Pons (tissue), 1 donor: ENCODE measurements around the gene CHRM4.

Experiments
- DNase-seq: peaks from one replicate; pipeline ENCODE4 v3.0.0-alpha.2; 2016; ENCODE audit warnings: low spot score

CHRM4 gene

DNA sequence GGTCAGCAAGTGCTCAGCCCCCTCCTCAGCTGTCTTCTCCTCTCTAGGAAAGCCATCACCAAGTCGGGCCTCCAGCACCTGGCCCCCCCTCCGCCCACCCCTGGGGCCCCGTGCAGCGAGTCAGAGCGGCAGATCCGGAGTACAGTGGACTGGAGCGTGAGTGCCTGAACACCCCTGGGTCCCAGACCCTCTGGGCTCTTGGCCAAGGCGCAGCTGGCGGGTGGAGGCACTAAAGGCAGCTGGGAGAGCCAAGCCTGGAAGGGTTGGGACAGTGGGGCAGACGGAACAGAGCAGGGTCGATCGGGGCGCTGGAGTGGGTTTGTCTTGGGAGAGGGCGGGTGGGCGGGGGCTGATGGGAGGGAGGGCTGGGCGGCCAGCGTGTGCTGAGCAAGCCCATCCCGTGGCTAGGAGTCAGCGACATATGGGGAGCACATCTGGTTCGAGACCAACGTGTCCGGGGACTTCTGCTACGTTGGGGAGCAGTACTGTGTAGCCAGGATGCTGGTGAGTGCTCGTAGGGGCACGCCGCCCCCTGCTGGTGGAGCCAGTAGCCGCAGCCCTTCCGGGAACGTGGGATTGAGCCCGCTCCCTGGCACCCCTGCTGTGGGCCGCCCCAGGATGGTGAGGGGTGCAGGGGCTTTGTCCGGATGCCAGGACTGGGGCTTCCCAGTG, 24.2 kb downstream of the CHRM4 start:
- DNase-seq = no peak

- no peak for DNase-seq
Observed at GRCh38 chr11:46366661-46367161, 24.9 kb downstream of the CHRM4 start.

- no peak for DNase-seq
Observed at GRCh38 chr11:46366260-46366659, 25.3 kb downstream of the CHRM4 start.

GRCh38 chr11:46364791-46365190, 26.8 kb downstream of the CHRM4 start:
- DNase-seq = no peak

DNA sequence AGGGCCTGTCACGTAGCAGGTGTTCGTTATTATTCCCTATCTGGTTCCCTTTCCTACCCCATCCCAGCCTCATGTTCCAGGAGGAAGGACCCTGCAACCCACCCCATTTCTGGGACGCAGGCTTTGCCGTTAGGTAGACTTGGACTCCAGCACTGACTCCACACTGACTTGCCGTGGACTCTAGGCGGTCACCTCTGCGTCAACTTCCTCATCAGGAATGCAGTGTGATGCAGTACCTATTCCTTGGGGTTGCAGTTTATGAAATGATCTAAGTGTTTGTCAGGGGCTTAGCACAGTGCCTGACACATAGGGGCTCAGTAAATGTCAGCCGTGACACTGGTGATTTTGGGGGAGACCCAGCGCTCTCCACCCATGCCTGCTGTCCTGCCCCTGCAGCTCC, 27.5 kb downstream of the CHRM4 start:
- no peak for DNase-seq

GRCh38 chr11:46363455-46364005, 28.0 kb downstream of the CHRM4 start:
- DNase-seq = peak; percentile 93

DNA sequence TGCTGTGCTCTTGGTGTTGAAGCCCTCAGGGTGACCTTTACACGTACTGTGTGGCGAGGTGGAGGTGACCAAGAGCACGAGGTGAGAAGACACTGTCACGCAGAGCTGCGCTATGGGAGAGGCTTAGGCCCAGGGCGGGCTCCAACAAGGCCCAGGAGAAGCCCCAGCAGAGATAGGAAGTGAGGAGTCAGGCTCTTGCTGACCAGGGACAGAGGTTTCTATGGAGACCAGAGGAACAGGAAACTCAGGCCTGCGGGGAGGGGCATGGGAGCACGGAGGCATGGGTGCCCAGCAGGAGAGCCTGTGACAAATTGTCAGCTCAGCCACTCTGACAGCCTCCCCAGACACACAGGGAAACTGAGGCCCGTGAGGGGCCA, 28.6 kb downstream of the CHRM4 start:
- DNase-seq = peak; percentile 83

GRCh38 chr11:46362156-46363030, 29.2 kb downstream of the CHRM4 start:
- DNase-seq = no peak

DNA sequence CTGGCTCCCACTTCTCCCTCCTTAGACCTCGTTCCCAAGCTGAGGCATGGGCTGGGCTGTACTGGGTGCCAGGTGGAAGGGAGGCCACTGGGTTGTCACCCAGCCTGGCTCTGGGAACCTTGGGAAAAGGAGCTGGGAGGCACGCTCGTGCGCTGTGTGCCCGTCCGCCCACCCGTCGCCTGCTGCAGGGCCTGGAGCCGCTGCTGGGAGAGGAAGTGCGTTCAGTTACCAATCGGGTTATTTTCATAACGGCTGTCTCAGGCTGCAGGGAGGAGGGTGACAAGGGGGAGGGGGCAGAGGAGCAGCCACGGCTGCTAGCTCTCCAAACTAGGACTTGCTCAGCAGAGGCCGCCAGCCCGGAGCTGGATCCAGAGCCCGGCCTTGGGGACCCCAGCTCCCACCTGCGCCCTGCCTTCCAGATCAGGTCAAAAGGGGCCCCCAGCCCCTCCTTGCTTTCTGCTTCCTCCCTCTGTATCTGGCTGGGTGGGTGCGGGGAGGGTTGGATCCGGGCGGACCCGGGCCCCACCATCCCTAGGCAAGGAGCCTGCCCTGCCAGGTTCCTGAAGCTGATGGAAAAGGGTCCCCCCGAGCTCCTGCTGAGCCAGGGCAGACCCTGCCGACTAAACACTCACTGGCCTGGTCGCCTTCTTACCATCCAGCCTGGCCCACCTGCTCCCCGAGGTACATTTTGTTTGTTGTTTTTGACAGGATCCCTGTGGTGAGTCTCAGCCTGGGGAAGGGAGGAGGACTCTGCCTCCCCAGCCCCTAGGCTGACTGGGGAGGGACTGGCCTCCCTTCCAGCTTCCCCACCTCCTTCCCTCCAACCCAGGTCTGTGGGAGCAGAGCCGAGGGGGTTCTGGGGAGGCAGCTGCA, 30.1 kb downstream of the CHRM4 start:
- DNase-seq = no peak

DNA sequence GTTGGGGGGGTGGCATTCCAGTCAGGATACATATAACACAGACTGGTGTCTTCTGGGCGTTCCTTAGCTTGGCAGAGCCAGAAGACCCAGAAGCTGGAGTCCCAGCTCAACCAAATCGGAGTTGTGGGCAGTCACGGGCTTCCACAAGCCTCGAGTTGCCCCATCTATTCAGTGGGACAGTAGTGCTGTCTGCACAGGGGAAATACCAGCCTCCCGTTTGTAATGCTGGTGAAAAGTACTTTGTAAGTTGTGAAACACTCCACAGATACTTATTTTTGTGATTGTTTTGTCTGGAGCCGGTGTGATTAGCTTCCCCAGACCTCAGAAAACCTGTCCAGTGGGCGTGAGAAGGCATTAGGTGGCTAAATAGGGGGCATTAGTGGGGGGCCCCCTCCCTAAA, 30.7 kb downstream of the CHRM4 start:
- no peak for DNase-seq

- DNase-seq = no peak
Observed at GRCh38 chr11:46359953-46360352, 31.6 kb downstream of the CHRM4 start.

GRCh38 chr11:46357483-46357936, 34.1 kb downstream of the CHRM4 start:
- DNase-seq = no peak

- no peak for DNase-seq
Observed at GRCh38 chr11:46356924-46357482, 34.6 kb downstream of the CHRM4 start.

GRCh38 chr11:46353698-46354097, 37.9 kb downstream of the CHRM4 start:
- no peak for DNase-seq

- DNase-seq = no peak
Observed at GRCh38 chr11:46352063-46352841, 39.3 kb downstream of the CHRM4 start.

DNA sequence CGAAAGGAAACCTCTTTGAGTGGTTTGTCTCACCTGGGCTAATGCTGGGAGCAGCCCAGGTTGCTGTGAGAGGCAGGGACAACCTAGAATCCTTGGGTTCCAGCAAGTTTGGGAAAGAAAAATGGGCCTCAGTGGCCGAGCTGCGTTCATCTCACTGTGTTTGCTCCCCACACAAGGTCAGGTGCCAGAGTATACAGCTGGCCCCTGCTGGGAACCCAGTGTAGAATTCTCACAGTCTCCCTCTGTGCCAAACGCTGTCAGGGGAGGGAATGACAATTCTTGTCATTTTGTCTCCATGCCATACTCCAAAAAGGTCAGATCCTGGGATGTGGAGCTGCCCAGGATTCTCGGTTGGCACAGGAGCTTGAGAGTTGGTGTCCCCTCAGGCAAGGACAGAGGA, 40.0 kb downstream of the CHRM4 start:
- DNase-seq = no peak

DNA sequence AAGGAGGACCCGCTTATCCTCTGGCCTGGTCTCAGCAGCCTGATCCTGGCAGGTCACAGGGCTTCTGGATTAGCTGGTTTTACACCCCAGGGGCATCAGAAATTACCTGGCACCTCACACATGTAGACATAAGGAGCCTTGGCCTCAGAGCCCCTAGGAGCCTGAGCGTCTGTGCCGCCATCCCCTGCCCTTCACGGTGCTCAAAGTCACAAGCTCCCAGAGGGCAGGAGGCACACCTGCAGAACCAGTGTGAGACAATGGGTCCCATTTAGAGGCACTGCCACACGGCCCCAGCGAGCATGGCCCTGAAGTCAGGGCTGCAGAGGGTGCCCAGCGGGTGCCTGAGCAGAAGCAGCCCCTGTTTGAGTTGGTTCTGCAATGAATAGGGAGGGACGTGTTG, 40.4 kb downstream of the CHRM4 start:
- DNase-seq = no peak

- no peak for DNase-seq
Observed at GRCh38 chr11:46350695-46351094, 40.9 kb downstream of the CHRM4 start.

GRCh38 chr11:46348566-46349401, 42.8 kb downstream of the CHRM4 start:
- DNase-seq = no peak
